Spinal cord (tissue), 10 donors: ENCODE results near the gene FAM120AOS. TPM values are rescaled to one million over a fixed set of nuclear protein-coding genes. Genes with fewer than 3 reads are reported as not detected.
A peak's percentile ranks its signal among the peaks of the same experiment; 100 is the strongest.

ENCODE experiments used
- DNase-seq, 6 donors: peaks; one replicate each; pipeline versions ENCODE4 v3.0.0 to v3.0.0-alpha.2; 2013 to 2015; ENCODE audit warnings: low spot score in 6 of 6, low read depth in 4 of 6
- H3K27ac ChIP-seq: one replicate; pipeline ENCODE4 v1.5.1; 2013; ENCODE audit warnings: low read depth, low read length, control low read depth
- H3K27me3 ChIP-seq: one replicate; pipeline ENCODE4 v1.6.1; 2013; ENCODE audit warnings: low read length; ENCODE audit not compliant: control insufficient read depth, insufficient read depth
- H3K36me3 ChIP-seq: one replicate; pipeline ENCODE4 v1.6.1; 2013; ENCODE audit warnings: low read length; ENCODE audit not compliant: control insufficient read depth, insufficient read depth
- H3K4me1 ChIP-seq: one replicate; pipeline ENCODE4 v1.6.1; 2013; ENCODE audit warnings: low read length; ENCODE audit not compliant: control insufficient read depth, insufficient read depth
- H3K4me3 ChIP-seq: one replicate; pipeline ENCODE4 v1.5.1; 2013; ENCODE audit warnings: low read depth, low read length, control low read depth
- H3K9me3 ChIP-seq: one replicate; pipeline ENCODE4 v1.6.1; 2013; ENCODE audit warnings: low read length; ENCODE audit not compliant: control insufficient read depth, insufficient read depth
- WGBS: methylation state at CpG from one replicate; pipeline ENCODE4 v1.1.5; 2013; ENCODE audit warnings: missing lambda C conversion rate; ENCODE audit not compliant: insufficient coverage; 5-methylcytosine and 5-hydroxymethylcytosine counted together
- polyA plus RNA-seq, 2 donors: library from polyadenylated mRNA; unstranded; fragments of 120-200 nt; gene quantifications; one replicate each; pipeline ENCODE4 v1.2.1, GENCODE V29; 2013; ENCODE audit not compliant: insufficient read length in 2 of 2
- total RNA-seq, 2 donors: library from RNA; depleted of rRNA in 1 of 2; stranded (reverse); fragments of 120-200 nt in 1 of 2; fragments of >200 nt in 1 of 2; gene quantifications; one replicate each; pipeline versions ENCODE4 v1.2.3 to v1.2.4, GENCODE V29; 2013 to 2014
- donor health status: healthy.

The FAM120AOS gene
- total and polyA plus RNA-seq, 4 donors = 32.9 to 54.0 (median 50.1) TPM

- WGBS = 100% methylated on average over 2 of the region's 5 CpGs
- Histone ChIP-seq H3K9me3 (no peaks in the 10 kb centered on the region), H3K27me3 (no peaks in the 10 kb centered on the region), H3K4me3 (no peak overlapping the region), H3K36me3 (peaks cover 3% of the 10 kb centered on the region), H3K4me1 (peaks cover 12% of the 10 kb centered on the region), H3K27ac (no peak overlapping the region)
- DNase-seq = no peak
These were observed 17.0 kb upstream of the FAM120AOS start for GRCh38 chr9:93470391-93470790.

DNA sequence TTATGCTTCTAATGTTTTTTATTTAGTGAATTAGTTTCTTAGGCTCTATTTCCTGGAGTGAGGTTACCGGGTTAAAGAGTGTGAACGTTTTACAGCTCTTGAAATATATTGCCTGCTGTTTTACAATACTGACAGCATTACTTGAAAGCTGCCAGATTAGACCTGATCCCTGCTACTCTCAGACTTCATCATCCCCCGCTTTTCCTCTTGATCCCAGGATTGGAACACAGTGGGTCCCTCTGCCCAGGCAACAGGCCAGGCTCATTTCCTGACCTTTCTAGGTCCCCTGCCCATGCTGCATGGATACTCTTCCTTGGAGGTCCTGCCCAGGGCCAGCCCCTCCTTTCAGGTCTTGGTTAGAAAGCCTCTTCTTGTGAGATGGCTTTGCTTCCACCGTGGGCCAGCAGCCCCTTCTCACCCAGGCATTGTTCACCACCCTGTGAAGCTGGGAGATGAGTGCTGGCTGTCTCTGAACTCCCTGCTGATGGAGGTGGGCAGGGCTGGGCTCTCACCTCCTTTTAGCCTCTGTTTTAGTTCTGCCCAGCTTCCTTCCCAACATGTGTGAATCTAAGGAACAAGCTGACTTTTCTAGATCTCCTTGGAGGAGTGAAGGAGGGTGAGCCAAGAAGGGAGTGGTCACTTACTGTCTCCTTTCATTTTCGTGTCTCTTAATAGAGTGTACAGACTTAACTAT, 15.5 kb upstream of the FAM120AOS start:
- 47% methylated on average over 1 of the region's 5 CpGs for WGBS
- H3K9me3 ChIP-seq = no peaks in the 10 kb centered on the region
- DNase-seq = peak in 1 of 6 donors; percentile 32
- peaks cover 12% of the 10 kb centered on the region for H3K4me1 ChIP-seq
- H3K27ac ChIP-seq = peak overlapping the region; percentile 74
- no peaks in the 10 kb centered on the region for H3K27me3 ChIP-seq
- peaks cover 3% of the 10 kb centered on the region for H3K36me3 ChIP-seq
- H3K4me3 ChIP-seq = no peak overlapping the region

- Histone ChIP-seq H3K36me3 (no peaks in the 10 kb centered on the region), H3K9me3 (no peaks in the 10 kb centered on the region), H3K4me3 (no peak overlapping the region), H3K27ac (no peak overlapping the region), H3K27me3 (no peaks in the 10 kb centered on the region), H3K4me1 (peaks cover 12% of the 10 kb centered on the region)
- WGBS = no CpG with 5 or more reads among the region's 3 CpGs
- no peak for DNase-seq
These were observed 14.1 kb upstream of the FAM120AOS start for GRCh38 chr9:93467462-93467861.

DNA sequence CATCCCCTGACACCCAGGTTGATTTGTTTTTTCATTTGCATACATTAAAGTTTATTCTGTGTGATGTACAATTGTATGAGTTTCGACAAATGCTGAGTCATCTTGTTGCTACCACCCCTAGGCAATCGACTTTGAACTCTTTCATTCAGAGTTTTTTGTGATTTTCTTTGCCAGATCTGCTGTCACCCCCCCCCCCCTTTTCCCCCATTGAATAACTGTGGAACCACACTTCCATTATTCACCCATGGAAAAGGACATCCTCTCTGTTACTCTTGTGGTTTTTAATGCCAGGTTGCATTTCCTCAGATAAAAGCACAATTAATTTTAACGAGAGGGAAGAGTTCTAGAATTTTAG, 13.7 kb upstream of the FAM120AOS start:
- Histone ChIP-seq H3K36me3 (no peaks in the 10 kb centered on the region), H3K9me3 (no peaks in the 10 kb centered on the region), H3K4me3 (no peak overlapping the region), H3K4me1 (peaks cover 12% of the 10 kb centered on the region), H3K27me3 (no peaks in the 10 kb centered on the region), H3K27ac (no peak overlapping the region)
- DNase-seq = no peak
- WGBS = no CpG with 5 or more reads among the region's 3 CpGs

DNA sequence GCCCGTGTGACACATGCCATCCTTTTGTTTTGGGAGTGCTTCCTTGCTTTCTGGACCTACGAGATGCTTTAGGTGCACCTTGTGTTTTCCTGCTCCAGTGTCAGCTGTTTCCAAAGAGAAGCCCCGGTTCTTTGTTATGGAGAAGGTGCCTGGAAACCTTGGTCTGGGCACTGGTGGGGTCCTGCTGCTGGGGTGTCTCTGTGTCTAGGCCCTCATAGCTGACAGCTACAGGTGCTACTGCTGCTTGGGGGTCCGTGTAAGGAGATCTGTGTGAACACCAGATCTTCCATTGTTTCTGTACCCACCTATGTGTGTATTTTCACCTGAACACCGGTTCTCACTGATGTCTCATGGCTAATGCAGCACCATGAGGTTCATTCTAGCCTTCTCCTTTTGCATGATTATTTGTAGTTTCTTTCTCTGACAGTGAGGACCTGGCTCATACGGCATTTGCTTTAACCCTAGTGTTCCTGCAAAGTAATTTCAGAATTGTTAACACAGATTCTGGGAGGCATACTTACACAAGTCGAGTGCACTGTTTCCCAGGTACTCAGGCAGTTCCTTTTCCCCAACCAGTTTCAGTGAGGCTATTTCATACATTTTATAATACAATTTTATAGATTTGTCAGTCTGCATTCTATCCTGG, 13.2 kb upstream of the FAM120AOS start:
- no peak overlapping the region for H3K27ac ChIP-seq
- 40% methylated on average over 4 of the region's 7 CpGs for WGBS
- no peaks in the 10 kb centered on the region for H3K36me3 ChIP-seq
- no peak overlapping the region for H3K4me3 ChIP-seq
- no peak for DNase-seq
- no peaks in the 10 kb centered on the region for H3K9me3 ChIP-seq
- peaks cover 12% of the 10 kb centered on the region for H3K4me1 ChIP-seq
- H3K27me3 ChIP-seq = no peaks in the 10 kb centered on the region

- Histone ChIP-seq H3K36me3 (no peaks in the 10 kb centered on the region), H3K4me3 (no peak overlapping the region), H3K27ac (no peak overlapping the region), H3K9me3 (no peaks in the 10 kb centered on the region), H3K4me1 (peaks cover 12% of the 10 kb centered on the region), H3K27me3 (no peaks in the 10 kb centered on the region)
- DNase-seq = no peak
- 89% methylated on average over 1 of the region's 6 CpGs for WGBS
These were observed 12.5 kb upstream of the FAM120AOS start for GRCh38 chr9:93465855-93466254.

DNA sequence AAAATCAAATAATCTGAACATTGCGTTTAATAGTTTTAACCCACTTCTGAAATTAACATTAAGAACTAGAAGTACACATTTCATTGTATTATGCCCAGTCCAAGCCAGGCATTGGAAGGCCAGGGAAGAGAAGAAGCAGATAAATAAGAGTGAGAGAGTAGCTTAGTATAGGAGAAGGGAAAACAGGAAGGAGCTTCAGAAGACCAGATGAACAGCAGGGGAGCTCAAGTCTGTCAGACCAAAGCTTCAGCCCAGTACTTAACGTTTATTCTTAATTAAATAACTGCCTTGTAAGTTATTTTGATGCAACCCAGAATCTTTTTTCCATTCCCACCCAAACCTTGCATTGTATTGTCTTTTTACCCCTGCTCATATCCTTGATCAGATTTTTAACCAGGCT, 11.5 kb upstream of the FAM120AOS start:
- no peak for DNase-seq
- Histone ChIP-seq H3K9me3 (no peaks in the 10 kb centered on the region), H3K4me3 (no peak overlapping the region), H3K36me3 (no peaks in the 10 kb centered on the region), H3K27me3 (no peaks in the 10 kb centered on the region), H3K27ac (no peak overlapping the region), H3K4me1 (peaks cover 12% of the 10 kb centered on the region)
- WGBS = no CpG with 5 or more reads among the region's 2 CpGs

- peaks cover 12% of the 10 kb centered on the region for H3K4me1 ChIP-seq
- no peaks in the 10 kb centered on the region for H3K27me3 ChIP-seq
- no peak overlapping the region for H3K27ac ChIP-seq
- no peak overlapping the region for H3K4me3 ChIP-seq
- no peaks in the 10 kb centered on the region for H3K36me3 ChIP-seq
- WGBS = 82% methylated on average over 2 of the region's 3 CpGs
- no peaks in the 10 kb centered on the region for H3K9me3 ChIP-seq
- DNase-seq = no peak
These were observed 11.0 kb upstream of the FAM120AOS start for GRCh38 chr9:93464395-93464794.

GRCh38 chr9:93463638-93464248, 10.4 kb upstream of the FAM120AOS start:
- Histone ChIP-seq H3K4me1 (peaks cover 8% of the 10 kb centered on the region), H3K4me3 (no peak overlapping the region), H3K27me3 (no peaks in the 10 kb centered on the region), H3K36me3 (no peaks in the 10 kb centered on the region), H3K27ac (no peak overlapping the region), H3K9me3 (no peaks in the 10 kb centered on the region)
- WGBS = 100% methylated on average over 1 of the region's 4 CpGs
- DNase-seq = no peak

DNA sequence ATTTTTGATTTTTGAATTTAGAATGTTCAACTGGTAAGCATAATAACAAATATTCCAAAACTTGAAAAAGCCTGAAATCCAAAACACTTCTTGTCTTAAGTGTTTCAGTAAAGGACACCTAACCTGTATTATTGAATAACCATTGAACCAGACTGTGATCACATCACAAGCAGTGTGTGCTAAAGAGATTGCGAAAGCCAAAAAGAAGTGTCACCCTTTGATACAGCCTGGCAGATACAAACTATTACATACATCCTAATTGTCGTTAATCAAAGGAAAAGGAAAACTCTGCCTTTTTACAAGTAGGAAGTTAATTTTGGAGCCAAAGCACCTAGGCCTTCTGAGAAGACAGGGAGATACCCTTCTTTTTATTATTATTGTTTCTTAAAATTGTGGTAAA, 8.4 kb upstream of the FAM120AOS start:
- DNase-seq = no peak
- H3K36me3 ChIP-seq = no peaks in the 10 kb centered on the region
- peaks cover 5% of the 10 kb centered on the region for H3K4me1 ChIP-seq
- no peak overlapping the region for H3K4me3 ChIP-seq
- no peaks in the 10 kb centered on the region for H3K9me3 ChIP-seq
- no peak overlapping the region for H3K27ac ChIP-seq
- no peaks in the 10 kb centered on the region for H3K27me3 ChIP-seq
- no CpG with 5 or more reads among the region's 2 CpGs for WGBS
